ENCODE results near the gene TSNAX.
"Not testable (repeated sequence)": the region's sequence is repeated elsewhere in the genome, so short reads cannot be mapped to it uniquely, and the experiment has no call there.

The TSNAX gene, protein sequence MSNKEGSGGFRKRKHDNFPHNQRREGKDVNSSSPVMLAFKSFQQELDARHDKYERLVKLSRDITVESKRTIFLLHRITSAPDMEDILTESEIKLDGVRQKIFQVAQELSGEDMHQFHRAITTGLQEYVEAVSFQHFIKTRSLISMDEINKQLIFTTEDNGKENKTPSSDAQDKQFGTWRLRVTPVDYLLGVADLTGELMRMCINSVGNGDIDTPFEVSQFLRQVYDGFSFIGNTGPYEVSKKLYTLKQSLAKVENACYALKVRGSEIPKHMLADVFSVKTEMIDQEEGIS

DNA sequence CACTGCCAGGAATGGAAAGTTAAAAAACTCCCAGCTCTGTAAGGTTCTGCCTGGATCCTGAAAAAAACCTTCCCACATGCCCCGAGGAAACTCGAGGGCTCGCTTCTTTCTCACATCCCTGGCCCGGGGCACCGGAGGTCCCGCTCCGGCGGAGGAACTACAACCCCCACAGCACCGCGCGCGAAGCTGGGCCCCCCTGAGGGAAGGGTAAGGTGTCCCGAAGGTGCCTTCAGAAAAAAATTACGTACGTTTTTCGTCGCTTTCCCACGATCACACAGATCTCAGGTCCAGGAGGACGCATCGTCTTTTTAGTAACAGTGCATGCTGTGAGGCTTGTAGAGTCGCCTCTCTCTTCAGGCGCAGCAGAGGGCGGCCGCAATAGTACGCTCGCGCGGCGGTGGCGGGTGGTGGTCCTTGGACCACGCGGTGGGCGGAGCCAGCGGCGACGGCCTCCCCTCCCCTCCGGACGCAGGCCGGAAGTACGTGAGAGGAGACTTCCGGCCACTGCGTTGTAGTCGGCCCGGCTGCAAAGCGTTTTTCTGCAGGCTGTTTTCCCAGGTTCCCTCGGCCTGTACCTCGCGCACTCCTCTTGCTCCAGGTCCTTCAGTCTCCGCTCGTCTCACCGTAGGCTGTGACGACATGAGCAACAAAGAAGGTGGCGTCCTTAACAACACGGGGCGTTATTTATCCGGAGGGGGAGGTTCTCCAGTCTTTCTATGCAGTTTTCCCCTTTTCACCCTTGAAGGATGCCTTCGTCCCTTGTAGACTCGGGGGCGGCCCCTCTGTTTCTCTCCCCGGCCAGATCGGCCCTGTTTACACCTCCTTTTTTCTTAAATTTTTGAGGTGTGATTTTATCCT lies at the start of gene TSNAX:
Gene TSNAX, plus strand, starts transcription at position 498 of the 858 bp plus-strand sequence. Its CDS starts 142 bp downstream, at position 640.
- peak; percentile 73 for DNase-seq (ENCODE audit: low read depth)
- H3K4me3 ChIP-seq (ENCODE audit: low read depth, low read length): peak within 1 kb of the TSS; percentile 95

DNA sequence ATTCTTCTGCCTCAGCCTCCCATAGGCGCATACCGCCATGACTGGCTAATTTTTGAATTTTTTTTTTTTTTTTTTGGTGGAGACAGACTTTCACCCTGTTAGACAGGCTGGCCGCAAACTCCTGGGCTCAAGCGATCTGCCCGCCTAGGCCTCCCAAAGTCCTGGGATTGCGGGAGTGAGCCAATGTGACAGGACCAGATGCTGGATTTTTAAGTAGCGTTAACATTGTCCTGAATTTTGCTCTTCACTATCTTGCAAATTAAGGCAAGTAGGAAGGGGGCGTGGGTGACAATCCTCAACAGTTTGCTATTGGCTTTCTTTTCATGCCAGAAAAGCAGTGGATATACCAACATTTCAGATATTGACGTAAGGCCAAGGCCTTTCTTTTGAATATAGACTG lies 49.7 kb upstream of the TSNAX start:
- no peak overlapping the region for H3K4me3 ChIP-seq (ENCODE audit: low read depth, low read length)
- DNase-seq (ENCODE audit: low read depth): no peak

DNA sequence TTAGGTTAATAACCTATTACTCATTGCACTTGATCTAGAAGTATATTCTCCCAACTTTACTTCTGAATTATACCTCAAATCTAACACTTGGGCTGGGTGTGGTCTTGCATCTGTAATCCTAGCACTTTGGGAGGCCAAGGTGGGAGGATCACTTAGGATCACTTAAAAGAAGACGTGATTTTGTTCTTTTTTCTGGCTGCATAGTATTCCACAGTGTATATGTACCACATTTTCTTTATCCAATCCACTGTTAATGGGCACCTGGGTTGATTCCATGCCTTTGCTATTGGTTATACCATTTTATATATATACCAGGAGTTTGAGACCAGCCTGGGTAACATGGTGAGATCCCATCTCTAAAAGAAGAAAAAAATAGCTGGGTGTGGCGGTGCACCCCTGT lies 48.5 kb upstream of the TSNAX start:
- H3K4me3 ChIP-seq (ENCODE audit: low read depth, low read length): no peak overlapping the region
- DNase-seq (ENCODE audit: low read depth): no peak

DNA sequence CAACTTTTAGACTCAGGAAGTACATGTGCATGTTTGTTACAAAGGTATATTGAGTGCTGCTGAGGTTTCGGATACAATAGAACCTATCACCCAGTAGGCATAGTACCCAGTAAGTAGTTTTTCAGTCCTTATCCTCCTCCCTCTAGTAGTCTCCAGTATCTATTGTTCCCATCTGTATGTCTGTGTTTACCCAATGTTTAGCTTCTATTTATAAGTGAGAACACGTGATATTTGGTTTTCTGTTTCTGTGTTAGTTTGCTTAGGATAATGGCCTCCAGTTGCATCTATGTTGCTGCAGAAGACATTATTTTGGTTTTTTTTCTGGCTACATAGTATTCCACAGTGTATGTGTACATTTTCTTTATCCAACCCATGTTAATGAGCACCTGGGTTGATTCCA lies 47.2 kb upstream of the TSNAX start:
- H3K4me3 ChIP-seq (ENCODE audit: low read depth, low read length): no peak overlapping the region
- DNase-seq (ENCODE audit: low read depth): no peak

DNA sequence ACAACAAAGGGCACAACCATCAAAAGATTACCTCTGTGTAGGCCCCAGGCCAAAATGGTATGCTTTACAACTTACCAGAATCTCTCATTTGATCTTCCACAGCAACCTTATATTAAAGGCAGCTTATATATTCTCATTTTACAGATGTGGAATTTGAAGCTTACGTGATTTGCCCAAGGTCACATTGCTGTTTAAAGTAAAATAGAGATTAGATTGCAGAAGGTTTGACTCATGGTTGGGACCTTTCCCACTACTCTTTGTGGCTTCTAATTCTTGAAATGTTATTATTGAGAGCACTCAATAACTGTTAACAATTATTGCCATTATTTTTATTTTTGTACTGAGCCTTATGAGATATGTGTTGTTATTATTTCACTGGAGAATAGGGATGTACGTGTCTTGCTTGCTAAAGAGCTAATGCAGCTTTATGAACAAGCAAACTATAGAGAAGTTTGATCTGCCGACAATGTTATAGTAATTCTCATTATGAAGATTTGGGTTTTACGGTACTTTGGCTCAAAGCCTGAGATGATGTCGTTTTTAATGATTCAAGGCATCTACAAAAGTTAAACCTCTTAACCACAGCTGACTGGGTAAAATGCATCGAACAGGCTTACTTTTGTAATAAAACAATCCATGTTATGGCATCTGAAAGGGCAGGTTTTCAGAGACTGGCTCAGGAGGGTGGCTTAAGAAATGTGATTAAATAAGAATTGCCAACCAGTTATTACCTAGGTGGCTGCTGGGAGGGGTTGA lies 43.3 kb upstream of the TSNAX start:
- DNase-seq (ENCODE audit: low read depth): peak; percentile 5
- H3K4me3 ChIP-seq (ENCODE audit: low read depth, low read length): no peak overlapping the region

DNA sequence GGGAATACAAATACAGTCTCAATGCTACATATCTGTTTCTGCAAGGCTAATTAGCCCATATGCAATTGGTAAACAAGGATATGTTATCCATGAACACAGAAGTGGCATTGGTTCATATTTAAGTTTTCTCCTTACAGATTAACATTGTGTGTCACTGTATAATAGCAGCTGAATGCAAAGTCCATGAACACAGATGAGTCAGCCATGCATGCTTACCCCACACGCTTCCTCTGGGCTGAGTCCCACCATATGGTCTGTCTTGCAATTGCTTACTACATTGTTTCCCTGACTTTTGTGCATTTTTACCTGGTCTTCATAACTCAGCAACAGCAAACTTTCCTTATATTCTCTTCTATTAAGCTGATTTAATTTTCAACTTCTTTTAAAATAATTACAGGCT lies 41.5 kb upstream of the TSNAX start:
- H3K4me3 ChIP-seq (ENCODE audit: low read depth, low read length): no peak overlapping the region
- peak; percentile 45 for DNase-seq (ENCODE audit: low read depth)

DNA sequence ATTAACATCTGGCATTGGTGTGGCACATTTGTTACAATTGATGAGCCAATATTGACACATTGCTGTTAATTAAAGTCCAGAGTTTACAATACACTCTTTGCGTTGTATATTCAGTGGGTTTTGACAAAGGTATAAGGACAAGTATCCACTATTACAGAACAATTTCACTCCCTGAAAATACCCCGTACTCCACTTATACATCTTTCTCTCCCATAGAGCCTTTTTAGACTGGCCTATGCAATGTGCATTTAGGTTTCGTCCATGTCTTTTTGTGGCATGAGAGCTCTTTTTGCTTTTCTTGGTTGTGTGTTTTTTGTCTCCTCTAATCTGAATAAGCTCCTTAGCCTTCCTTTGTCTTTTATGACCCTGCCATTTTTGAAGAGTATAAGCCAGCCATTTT lies 40.6 kb upstream of the TSNAX start:
- DNase-seq (ENCODE audit: low read depth): no peak

DNA sequence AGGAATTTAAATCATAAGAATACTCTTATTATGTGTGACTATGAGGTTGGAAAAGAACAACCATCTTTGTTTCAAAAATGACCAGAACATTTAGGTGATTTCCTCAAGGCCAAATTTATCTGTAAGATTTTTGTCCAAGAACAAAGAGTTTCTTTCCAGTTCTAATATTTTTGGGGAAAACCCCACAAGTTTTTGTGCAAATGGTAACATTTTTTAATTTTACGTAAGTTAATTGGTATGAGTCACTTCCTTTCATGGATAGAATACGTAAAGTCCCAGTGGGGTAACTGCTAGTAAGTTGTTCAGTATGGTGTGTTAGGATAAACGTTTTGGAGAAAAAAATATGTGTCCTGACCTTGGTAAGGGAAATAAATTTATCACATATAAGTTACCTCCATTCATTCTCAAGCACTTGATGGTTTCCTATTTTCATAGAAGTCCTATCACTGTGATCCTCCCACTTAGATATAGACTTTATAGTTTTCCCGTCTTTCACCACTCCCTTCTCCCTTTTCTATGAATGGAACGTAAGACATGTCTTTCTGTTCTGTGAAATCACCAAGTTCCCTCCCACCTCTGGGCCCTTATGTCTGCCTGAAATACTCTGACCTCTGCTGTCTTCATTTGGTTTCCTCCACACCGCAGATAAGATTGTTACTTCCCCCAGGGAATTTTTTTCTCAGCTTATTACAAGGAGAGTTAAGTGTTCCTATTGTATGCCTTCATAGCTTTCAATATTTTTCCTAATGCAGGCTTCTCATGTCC lies 34.9 kb upstream of the TSNAX start:
- peak; percentile 21 for DNase-seq (ENCODE audit: low read depth)
- no peak overlapping the region for H3K4me3 ChIP-seq (ENCODE audit: low read depth, low read length)

More for the DNA sequence above, 40.6 kb upstream of the TSNAX start:
- H3K4me3 ChIP-seq (ENCODE audit: low read depth, low read length): no peak overlapping the region

DNA sequence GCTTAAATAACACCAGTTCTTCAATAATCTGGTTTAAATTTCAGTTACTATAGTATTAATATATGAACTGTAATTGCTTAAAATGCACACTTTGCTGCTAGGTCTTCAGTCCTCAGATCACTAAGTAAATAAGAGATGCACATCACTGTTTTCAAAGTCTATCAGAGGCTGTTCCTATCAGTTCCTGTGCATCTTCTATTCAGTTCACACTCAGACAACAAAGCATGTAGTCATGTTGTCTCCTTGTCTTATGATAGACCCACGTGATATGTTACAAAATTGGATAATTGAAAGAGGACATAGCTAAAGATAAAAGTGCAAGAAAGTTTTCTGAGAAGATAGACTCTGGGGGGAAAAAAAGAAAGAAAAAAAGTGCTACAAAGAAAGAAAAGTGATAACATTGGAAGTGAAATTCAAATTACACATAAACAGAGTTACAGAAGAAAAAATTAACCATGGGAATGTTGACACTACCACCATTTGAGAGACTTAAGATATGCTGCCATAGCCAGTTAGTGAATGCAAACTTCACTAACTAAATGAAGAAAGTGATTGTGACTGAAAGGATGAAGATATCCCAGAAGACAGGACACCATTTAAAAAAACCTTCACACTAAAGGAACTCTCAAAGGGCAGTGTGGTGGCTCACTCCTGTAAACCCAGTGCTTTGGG lies 33.9 kb upstream of the TSNAX start:
- no peak for DNase-seq (ENCODE audit: low read depth)
- H3K4me3 ChIP-seq (ENCODE audit: low read depth, low read length): no peak overlapping the region

DNA sequence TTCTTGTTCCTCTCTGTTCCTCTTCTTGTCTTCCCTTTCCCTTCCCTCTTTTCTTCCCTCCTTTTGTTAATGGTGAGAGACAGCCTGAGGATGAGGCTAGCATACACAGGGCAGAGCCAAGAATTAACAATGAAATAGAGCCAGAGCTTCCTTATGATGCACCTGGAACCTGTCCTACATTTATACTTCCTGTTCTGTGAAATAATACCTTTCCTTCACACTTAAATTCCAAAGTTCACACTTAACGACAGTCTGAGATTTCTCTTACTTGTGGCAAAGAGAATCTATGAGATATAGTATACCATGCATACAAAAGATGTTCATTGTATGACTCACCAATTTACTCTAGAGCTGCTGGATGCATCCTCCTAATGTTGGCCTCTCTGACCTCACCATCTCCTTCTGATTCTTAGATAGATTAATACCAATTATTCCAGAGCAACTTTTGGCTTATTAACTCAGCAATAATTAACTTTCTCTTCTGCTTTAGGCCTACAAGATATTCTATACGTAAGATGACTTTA lies 30.8 kb upstream of the TSNAX start:
- DNase-seq (ENCODE audit: low read depth): no peak
- no peak overlapping the region for H3K4me3 ChIP-seq (ENCODE audit: low read depth, low read length)

DNA sequence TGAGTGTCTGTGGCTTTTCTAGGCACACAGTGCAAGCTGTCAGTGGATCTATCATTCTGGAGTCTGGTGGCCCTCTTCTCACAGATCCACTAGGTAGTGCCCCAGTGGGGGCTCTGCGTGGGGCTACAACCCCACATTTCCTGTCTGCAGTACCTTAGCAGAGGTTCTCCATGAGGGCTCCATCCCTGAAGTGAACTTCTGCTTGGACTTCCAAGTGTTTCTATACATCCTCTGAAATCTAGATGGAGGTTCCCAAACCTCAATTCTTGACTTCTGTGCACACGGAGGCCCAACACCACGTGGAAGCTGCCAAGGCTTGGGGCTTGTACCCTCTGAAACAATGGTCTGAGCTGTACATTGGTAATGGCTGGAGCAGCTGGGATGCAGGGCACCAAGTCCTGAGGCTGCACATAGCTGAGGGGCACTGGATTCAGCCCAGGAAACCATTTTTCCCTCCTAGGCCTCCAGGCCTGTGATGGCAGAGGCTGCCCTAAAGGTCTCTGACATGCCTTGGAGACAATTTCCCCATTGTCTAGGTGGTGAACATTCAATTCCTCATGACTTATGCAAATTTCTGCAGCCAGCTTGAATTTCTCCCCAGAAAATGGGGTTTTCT lies 29.2 kb upstream of the TSNAX start:
- DNase-seq (ENCODE audit: low read depth): no peak
- no peak overlapping the region for H3K4me3 ChIP-seq (ENCODE audit: low read depth, low read length)

DNA sequence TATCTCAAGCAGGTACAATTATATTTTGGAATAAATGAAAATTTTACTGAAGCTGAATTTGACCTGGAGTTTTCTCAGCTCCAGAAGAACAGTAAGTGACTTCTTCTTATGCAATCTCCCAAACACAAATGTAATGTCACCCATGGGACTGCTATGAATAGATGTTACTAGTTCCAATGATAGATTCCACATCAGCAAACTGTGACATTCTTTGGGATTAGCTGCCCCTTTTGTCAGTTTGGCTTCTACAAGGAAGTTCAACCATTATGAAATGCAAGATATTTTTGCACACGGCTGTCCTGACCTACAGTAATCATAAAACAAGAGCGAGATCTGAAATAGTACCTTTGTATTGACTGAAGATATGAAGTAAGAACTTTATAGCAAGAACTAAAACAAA lies 27.8 kb upstream of the TSNAX start:
- DNase-seq (ENCODE audit: low read depth): peak; percentile 36
- H3K4me3 ChIP-seq (ENCODE audit: low read depth, low read length): no peak overlapping the region

DNA sequence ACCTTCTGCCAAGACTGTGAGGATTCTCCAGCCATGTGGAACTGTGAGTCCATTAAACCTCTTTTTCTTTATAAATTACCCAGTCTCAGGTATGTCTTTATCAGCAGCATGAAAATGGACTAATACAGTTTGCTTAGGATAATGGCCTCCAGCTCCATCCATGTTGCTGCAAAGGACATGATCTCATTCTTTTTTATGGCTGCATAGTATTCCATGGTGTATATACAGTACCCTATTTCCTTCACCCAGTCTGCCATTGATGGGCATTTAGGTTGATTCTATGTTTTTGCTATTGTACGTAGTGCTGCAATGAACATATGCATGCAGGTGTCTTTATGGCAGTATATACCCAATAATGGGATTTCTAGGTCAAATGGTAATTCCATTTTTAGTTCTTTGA lies 25.3 kb upstream of the TSNAX start:
- not testable (repeated sequence) for H3K4me3 ChIP-seq (ENCODE audit: low read depth, low read length); DNase-seq (ENCODE audit: low read depth)

DNA sequence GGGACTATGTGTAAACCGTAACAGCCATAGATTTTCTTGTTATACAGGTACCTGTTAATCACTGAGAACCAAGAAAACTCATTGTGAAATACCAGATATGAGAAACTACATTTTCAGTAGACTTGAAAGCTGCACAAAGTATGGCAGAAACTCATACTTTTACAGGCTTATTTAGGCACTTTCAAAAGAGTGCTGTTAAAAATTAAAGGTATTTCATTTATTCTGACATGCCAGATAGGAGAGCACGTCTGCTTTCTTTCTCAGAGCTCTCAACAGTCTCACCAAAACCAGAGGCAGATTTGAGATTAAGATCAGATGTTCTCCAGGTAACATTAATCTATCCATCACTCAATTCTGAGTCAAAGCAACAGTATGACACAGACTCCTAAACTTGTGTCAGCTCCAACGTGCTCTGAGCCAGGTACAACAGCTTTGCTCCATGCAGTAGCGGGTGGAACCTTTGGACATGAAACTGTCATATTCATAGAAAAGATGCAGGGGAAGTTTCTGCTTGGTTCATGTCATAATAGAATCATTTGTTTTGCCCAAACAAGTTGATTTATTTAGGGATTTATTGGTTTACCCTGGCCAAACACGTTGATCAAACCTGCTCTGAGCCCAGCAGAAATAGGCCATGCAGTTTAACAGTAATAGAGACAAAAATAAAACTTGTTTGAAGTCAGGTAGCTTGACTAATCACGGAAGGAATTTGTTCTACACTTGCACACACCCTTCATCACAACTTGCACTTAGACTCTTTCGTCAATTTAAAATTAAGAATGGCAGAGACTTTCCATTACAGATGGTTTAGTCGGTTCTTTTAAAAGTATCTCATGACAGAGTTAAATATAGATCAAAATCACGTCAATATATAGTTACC lies 20.8 kb upstream of the TSNAX start:
- DNase-seq (ENCODE audit: low read depth): no peak
- H3K4me3 ChIP-seq (ENCODE audit: low read depth, low read length): no peak overlapping the region

DNA sequence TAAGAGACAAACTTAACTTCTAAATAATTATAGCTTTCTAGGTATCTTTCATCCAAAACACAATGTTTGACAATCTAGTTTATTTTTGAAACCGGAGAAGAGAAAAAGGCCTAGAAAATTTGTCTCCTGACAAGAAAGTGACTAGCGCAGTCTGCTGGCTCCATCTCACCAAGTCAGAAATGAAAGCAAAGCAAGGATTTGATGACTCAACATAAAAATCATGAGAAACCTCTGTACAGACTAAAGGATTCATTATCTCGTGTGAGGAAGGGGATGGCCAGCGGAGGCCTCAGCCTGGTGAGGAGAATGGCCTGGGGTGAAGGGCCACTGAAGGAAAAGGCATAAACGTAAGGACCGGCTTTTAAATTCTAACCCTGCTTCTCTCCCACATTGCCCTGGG lies 20.0 kb upstream of the TSNAX start:
- H3K4me3 ChIP-seq (ENCODE audit: low read depth, low read length): no peak overlapping the region
- no peak for DNase-seq (ENCODE audit: low read depth)

DNA sequence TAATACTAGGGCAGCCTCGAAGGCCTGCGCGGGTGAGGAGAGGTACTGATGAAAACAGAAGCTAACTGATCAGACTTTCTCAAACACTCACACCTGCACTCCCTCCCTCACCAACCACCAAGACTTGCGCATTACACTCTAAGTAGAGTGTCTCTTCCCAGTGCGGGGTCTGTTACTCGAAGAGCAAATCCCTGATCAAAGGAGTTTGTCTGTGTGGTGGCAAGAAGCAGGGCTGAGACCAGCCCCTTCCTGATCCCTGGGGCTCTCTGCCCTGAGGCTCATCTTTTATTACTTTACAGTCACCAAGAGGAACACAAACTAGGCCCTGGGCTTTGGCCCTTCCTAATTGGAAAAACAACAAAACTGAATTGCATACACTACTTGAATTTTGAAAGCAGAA lies 19.5 kb upstream of the TSNAX start:
- DNase-seq (ENCODE audit: low read depth): no peak
- no peak overlapping the region for H3K4me3 ChIP-seq (ENCODE audit: low read depth, low read length)

DNA sequence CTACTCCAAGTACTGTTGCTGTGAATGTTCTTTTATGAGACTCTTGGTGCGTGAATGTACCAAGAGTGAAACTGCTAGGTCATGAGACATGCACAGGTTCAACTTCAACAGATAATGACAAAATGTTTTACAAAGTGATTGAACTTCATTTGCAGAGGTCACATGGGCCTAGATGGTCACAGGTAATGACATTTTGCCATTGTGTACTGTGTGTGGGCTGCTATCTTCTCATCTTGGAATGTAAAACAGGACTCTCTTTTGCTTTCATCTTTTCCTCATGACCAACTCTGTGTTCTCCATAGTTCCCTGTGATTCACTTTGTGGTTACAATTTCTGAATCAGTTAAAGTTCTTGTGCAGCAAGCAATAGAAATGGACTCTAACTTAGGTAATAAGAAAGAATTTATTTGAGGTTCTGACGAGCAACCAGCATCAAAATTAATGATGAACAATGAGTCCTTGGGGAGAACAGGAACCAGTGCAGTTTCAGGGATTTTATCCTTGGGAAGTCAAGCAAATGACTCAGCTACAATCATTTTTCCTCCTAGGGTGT lies 16.2 kb upstream of the TSNAX start:
- H3K4me3 ChIP-seq (ENCODE audit: low read depth, low read length): no peak overlapping the region

More for the DNA sequence above, 16.2 kb upstream of the TSNAX start:
- peak; percentile 67 for DNase-seq (ENCODE audit: low read depth)

Data from skeletal muscle cell (primary cell).